ENCODE results near the gene MADD.

Gene MADD

DNA sequence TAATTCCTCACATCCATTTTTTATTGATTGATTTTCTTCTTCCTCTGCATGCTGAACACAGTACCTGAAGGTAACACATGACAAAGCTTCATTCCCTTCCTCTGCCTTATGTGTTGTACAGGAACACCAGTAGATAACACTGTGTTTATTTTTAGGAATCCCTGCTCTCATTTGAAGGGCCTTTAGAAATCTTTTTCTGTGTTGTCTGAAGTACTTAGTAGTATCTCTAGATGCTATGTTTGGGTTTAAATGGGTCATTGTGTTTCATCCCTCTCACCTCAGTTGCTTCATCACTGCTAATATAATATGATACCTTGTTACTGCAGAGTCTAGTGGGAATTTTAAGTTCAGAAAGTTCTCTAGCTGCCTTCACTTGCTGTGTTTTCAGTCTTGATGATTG is 10.2 kb downstream of the MADD start:
- TF ChIP-seq, protein P1, sequence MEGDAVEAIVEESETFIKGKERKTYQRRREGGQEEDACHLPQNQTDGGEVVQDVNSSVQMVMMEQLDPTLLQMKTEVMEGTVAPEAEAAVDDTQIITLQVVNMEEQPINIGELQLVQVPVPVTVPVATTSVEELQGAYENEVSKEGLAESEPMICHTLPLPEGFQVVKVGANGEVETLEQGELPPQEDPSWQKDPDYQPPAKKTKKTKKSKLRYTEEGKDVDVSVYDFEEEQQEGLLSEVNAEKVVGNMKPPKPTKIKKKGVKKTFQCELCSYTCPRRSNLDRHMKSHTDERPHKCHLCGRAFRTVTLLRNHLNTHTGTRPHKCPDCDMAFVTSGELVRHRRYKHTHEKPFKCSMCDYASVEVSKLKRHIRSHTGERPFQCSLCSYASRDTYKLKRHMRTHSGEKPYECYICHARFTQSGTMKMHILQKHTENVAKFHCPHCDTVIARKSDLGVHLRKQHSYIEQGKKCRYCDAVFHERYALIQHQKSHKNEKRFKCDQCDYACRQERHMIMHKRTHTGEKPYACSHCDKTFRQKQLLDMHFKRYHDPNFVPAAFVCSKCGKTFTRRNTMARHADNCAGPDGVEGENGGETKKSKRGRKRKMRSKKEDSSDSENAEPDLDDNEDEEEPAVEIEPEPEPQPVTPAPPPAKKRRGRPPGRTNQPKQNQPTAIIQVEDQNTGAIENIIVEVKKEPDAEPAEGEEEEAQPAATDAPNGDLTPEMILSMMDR (IDR thresholded peaks at IDR 0.05; ENCODE audit: insufficient read depth, low read depth, low read length, missing control alignments): no peak
- DNase-seq (ENCODE audit: low read depth): no peak
- H3K4me3 ChIP-seq (ENCODE audit: low read depth, low read length): no peak overlapping the region

DNA sequence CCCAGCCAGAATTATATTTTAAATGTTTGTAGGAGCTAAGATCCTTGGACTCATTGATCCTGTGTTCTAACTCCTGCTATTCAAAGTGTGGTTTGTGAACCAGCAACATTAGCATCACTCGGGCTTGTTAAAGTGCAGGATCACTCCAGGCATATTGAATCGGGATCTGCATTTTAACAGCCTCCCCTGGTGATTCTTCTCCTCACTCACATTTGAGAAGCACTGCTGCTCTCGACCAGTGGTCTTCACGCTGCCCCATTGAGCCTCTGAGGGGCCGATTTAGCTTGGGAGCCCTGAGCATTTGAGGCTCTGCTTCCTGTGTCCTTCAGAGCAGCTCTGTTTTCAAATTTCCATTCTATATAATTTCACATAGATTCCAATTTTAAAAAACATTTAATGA is 10.9 kb downstream of the MADD start:
- TF ChIP-seq, protein P1 (IDR thresholded peaks at IDR 0.05; ENCODE audit: insufficient read depth, low read depth, low read length, missing control alignments): no peak
- no peak for DNase-seq (ENCODE audit: low read depth)
- H3K4me3 ChIP-seq (ENCODE audit: low read depth, low read length): no peak overlapping the region

DNA sequence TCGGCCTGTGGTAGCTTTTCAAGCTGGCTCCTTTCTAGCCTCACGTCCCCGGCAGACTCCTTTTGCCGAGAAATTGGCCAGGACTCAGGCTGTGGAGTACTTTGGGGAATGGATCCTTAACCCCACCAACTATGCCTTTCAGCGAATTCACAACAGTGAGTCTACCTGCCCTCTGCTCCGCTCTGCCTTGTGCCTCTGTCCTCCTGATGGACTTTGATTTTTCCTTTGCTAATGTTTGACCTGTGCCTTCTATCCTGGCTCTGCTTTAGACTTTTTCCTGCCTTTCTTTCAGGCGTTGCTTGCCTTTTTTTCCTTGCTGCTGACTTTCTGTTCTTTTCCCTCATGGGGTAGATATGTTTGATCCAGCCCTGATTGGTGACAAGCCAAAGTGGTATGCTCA is 12.5 kb downstream of the MADD start:
- H3K4me3 ChIP-seq (ENCODE audit: low read depth, low read length): no peak overlapping the region
- DNase-seq (ENCODE audit: low read depth): no peak
- TF ChIP-seq, protein P1 (IDR thresholded peaks at IDR 0.05; ENCODE audit: insufficient read depth, low read depth, low read length, missing control alignments): no peak

DNA sequence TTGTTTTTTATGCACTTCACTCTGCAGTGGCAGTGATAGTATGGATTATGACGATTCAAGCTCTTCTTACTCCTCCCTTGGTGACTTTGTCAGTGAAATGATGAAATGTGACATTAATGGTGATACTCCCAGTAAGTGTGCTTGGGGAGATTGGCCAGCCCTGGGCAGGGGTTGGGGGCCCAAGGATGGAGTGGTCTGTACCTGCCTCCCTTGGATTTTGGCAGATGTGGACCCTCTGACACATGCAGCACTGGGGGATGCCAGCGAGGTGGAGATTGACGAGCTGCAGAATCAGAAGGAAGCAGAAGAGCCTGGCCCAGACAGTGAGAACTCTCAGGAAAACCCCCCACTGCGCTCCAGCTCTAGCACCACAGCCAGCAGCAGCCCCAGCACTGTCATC is 14.2 kb downstream of the MADD start:
- no peak overlapping the region for H3K4me3 ChIP-seq (ENCODE audit: low read depth, low read length)
- no peak for DNase-seq (ENCODE audit: low read depth)
- TF ChIP-seq, protein P1 (IDR thresholded peaks at IDR 0.05; ENCODE audit: insufficient read depth, low read depth, low read length, missing control alignments): no peak

DNA sequence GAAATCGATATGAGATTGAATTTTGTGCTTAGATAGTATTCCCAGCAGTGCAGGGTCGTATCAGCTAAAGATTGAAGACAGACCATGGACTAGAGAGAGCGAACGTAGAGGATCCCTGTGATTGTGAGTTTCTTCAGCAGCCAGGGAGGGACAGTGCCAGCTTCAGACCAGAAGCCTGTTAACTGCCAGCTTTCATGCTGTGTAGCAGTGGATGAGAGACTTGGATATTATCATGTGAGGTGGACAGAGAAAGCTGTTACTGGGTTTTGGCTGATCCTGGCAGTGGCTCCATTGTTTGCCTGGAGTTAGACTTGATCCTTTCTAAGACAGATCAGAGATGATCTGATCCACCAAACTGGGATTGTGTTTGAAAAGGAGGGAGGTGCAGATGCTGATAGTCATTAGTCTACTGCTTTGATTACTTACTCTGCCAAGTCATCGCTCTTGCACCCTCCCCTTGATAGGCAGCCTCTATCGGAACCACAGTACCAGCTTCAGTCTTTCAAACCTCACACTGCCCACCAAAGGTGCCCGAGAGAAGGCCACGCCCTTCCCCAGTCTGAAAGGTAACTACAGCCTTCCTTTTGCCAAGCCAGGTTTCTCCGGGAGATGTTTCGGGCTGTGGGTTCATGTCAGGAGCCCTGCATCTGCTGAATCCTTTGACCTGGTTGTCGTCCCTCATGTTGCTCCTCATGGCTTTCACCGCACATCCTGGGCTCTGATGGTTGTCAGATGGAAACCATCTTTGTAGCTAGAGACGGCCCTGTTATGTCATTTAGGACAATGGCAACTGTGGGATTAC is 16.2 kb downstream of the MADD start:
- no peak for DNase-seq (ENCODE audit: low read depth)
- TF ChIP-seq, protein P1 (IDR thresholded peaks at IDR 0.05; ENCODE audit: insufficient read depth, low read depth, low read length, missing control alignments): no peak
- H3K4me3 ChIP-seq (ENCODE audit: low read depth, low read length): no peak overlapping the region

DNA sequence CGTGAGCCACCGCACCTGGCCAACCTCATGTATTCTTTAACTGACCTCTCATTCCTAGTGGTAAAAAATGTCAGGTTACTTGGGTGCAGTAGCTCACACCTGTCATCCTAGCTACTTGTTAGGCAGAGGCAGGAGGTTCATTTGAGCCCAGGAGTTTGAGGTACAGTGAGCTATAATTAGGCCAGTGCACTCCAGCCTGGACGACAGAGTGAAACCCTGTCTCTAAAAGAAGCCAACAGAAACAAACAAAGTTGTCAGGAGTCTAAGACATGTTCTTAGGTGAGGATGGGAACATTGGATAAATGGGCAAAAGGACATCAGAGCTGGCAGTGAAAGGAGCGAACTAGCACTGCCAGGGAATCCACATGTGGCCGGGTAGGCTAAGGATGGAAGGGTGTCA is 18.1 kb downstream of the MADD start:
- DNase-seq (ENCODE audit: low read depth): no peak
- H3K4me3 ChIP-seq (ENCODE audit: low read depth, low read length): no peak overlapping the region
- TF ChIP-seq, protein P1 (IDR thresholded peaks at IDR 0.05; ENCODE audit: insufficient read depth, low read depth, low read length, missing control alignments): no peak

DNA sequence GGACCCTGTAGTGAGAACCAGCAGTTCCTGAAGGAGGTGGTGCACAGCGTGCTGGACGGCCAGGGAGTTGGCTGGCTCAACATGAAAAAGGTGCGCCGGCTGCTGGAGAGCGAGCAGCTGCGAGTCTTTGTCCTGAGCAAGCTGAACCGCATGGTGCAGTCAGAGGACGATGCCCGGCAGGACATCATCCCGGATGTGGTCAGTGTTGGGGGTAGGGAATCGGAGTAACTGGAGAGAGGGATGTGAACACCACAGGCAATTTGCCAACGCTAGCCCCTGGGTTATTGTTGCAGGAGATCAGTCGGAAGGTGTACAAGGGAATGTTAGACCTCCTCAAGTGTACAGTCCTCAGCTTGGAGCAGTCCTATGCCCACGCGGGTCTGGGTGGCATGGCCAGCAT is 19.9 kb downstream of the MADD start:
- TF ChIP-seq, protein P1 (IDR thresholded peaks at IDR 0.05; ENCODE audit: insufficient read depth, low read depth, low read length, missing control alignments): no peak
- DNase-seq (ENCODE audit: low read depth): no peak
- H3K4me3 ChIP-seq (ENCODE audit: low read depth, low read length): no peak overlapping the region
